VCaP (cell line): Measurements from ENCODE around the gene NRM.

Experiments used
- H3K27ac ChIP-seq: fragments of 450-650 bp; 2 replicates; pipeline ENCODE4 v1.5.1; 2017
- CTCF ChIP-seq: fragments of 450-650 bp; conservative IDR thresholded peaks from 2 replicates; pipeline ENCODE4 v1.5.1; 2017; ENCODE audit warnings: mild to moderate bottlenecking, moderate library complexity

The NRM gene

GRCh38 chr6:30684386-30685156, 6.2 kb downstream of the NRM start:
- H3K27ac ChIP-seq, result no peak overlapping the region
- TF ChIP-seq CTCF, result no peak

- no peak for TF ChIP-seq CTCF
- no peak overlapping the region for H3K27ac ChIP-seq
Observed at GRCh38 chr6:30683980-30684338, 6.8 kb downstream of the NRM start.

GRCh38 chr6:30683183-30683979, 7.4 kb downstream of the NRM start:
- H3K27ac ChIP-seq, result no peak overlapping the region
- TF ChIP-seq CTCF, result no peak

GRCh38 chr6:30682143-30683117, 8.4 kb downstream of the NRM start:
- no peak overlapping the region for H3K27ac ChIP-seq
- TF ChIP-seq CTCF, result no peak

- no peak overlapping the region for H3K27ac ChIP-seq
- TF ChIP-seq CTCF, result no peak
Observed at GRCh38 chr6:30681766-30682142, 9.0 kb downstream of the NRM start.

GRCh38 chr6:30679765-30680535, 10.8 kb downstream of the NRM start:
- no peak overlapping the region for H3K27ac ChIP-seq
- no peak for TF ChIP-seq CTCF
